Stimulated activated naive CD8-positive, alpha-beta T cell treated with anti-CD3 and anti-CD28 coated beads, Interleukin-15, amount 100 ng/mL, for 72 hours (primary cell): ENCODE measurements around the gene C11orf98.
"Not testable (repeated sequence)": the region's sequence is repeated elsewhere in the genome, so short reads cannot be mapped to it uniquely, and the experiment has no call there.

Experiments used
- ATAC-seq: fragments of 150-1000 bp; cut with Tn5 transposase; 2 replicates; pipeline ENCODE4 v1.10.0; 2021; ENCODE audit warnings: mild to moderate bottlenecking, moderate library complexity
- DNase-seq, 2 donors: peaks; one replicate each; pipeline ENCODE4 v3.0.0; 2021 to 2022
- H3K27ac Mint-ChIP-seq, 2 donors: one replicate each; pipeline ENCODE4 v1.8.0; 2022; ENCODE audit warnings: mild to moderate bottlenecking in 2 of 2, mixed read lengths in 2 of 2, moderate library complexity in 2 of 2
- H3K27me3 Mint-ChIP-seq: one replicate; pipeline ENCODE4 v1.8.0; 2022; ENCODE audit warnings: mixed read lengths
- H3K4me1 Mint-ChIP-seq: one replicate; pipeline ENCODE4 v1.8.0; 2022; ENCODE audit warnings: mild to moderate bottlenecking, mixed read lengths
- H3K4me3 Mint-ChIP-seq, 2 donors: one replicate each; pipeline ENCODE4 v1.8.0; 2022; ENCODE audit warnings: mild to moderate bottlenecking in 2 of 2, mixed read lengths in 2 of 2, moderate library complexity in 1 of 2
- H3K9me3 Mint-ChIP-seq, 2 donors: one replicate each; pipeline ENCODE4 v1.8.0; 2022; ENCODE audit warnings: mixed read lengths in 2 of 2

The C11orf98 gene

DNA sequence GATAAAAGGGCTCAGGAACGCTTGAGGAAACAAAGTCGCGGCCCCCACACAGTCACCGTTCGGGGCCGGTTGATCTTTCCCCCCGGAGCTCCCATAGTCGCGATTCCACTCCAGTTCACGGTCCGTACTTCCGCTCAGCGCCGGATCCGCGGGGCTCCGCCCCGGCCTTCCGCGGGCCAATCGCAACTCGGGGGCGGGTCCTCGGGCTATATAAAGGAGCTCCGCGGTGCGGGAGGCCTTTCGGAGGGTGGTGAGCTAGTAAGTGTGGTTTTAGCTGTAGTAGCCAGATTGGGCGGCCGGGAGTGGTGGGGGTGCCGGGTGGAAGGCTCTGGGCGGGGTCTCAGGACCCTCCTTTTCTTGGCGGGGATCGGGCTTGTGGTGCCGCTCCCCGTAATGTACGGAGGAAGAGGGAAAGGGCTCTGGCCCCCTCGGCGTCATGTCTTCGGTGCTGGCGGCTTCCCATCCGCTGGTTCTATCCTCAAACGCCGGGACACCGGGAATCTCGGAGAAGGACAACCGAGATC, at the start of gene C11orf98, which contains the start of gene CSKMT:
TSS of gene C11orf98 (minus strand) at position 136 of the 524 bp plus-strand sequence. CDS start at position 95, 41 bp downstream.
TSS of gene CSKMT (plus strand) at position 238 of the 524 bp plus-strand sequence. CDS start 568 bp downstream, outside the sequence.
- Mint-ChIP-seq H3K27me3 (no peaks in the 10 kb centered on the region), H3K9me3 (no peaks in the 10 kb centered on the region), H3K4me3 (peak within 1 kb of the TSS; percentile 91 to 95), H3K27ac (peak within 1 kb of the TSS; percentile 98 to 99), H3K4me1 (peaks cover 54% of the 10 kb centered on the region)
- ATAC-seq (peak; percentile 91), DNase-seq (peak; percentile 97)

DNA sequence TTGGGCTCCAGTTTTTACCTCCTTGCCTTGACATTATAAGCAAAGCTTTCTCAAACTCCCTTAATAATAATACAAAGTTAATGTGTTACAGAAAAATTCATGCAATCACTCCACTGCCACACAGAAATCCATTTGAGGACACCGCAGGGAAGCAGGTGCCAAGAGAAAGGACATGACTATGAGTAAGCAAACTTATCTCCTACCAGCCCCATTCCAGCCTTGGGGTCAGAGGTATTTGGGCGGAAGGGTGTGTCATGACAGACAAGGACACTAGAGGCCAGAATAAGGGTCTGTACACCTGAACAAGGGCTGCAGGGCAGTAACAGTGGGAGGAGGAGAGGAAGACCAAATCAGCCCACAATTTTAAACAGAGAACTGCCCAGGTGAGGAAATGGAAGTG, 48.3 kb upstream of the C11orf98 start:
- ATAC-seq = no peak
- H3K9me3 Mint-ChIP-seq = no peaks in the 10 kb centered on the region
- H3K27me3 Mint-ChIP-seq = no peaks in the 10 kb centered on the region
- peak overlapping the region; percentile 56 to 64 for H3K4me3 Mint-ChIP-seq
- no peak for DNase-seq
- H3K27ac Mint-ChIP-seq = peak overlapping the region in 1 of 2 donors; percentile 92
- H3K4me1 Mint-ChIP-seq = peaks cover 71% of the 10 kb centered on the region

DNA sequence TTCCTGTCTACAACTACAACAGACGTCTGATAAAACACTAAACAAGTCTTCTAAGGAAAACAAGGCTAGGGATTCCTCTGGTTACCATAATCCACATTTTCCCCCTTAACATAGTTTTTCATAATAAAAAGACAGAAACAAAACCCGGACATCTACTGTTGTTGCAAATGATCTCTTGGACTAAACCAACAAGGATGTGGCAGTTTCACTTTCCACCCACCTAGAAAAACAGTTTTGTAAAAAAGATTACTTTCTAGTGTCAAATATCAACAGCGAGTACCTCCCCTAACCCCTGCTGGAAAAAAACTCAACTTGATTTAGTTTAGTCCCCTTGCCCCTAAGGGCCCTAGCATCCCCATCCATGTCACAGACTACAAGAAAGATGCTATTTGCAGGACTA, 47.9 kb upstream of the C11orf98 start:
- H3K4me3 Mint-ChIP-seq = peak overlapping the region; percentile 56 to 64
- ATAC-seq (no peak), DNase-seq (no peak)
- peak overlapping the region; percentile 68 to 92 for H3K27ac Mint-ChIP-seq
- H3K4me1 Mint-ChIP-seq = peaks cover 76% of the 10 kb centered on the region
- no peaks in the 10 kb centered on the region for H3K27me3 Mint-ChIP-seq
- no peaks in the 10 kb centered on the region for H3K9me3 Mint-ChIP-seq

DNA sequence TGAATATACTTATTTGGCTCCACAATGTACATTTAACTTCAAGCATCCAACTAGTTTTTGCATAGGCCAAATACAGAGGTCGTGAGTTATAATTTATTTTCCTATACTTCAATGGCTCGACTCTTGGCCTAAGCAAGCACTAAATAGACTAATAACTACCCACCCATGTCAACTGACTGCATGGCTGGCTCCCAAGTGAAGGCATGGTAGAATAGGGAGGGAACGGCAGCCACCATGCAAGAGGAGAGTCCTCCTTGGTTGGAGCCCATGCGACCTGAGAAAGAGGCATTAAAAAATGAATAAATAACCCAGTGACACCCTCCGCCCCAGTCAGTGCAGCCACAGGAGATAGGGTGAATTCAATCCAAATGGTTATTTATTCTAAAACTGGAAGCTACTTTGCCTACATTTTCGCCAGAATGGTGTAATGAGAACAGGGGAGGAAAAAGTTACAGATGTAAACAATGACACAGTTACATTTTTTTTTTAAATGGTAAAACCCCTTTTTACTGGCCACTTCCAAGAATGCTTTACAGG, 47.3 kb upstream of the C11orf98 start:
- ATAC-seq (no peak), DNase-seq (no peak)
- Mint-ChIP-seq H3K27me3 (no peaks in the 10 kb centered on the region), H3K27ac (peak overlapping the region; percentile 68 to 92), H3K4me1 (peaks cover 81% of the 10 kb centered on the region), H3K9me3 (no peaks in the 10 kb centered on the region), H3K4me3 (peak overlapping the region; percentile 56 to 64)

DNA sequence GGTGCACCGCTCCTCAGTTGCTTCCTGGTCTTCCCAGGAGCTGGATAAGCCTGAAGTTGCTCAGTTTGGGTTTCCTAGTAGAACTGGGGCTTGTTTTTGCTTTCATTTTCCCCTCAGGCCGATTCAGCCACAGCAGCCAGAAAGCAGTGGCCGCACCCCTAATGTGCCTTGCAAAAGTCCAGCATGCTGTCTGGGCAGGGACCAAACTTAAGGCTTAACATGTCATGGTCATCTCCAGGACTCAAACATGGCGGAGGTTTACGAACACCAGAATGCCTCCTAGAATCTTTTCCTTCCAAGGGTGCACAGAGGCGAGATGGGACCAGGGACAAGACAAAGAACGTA, 45.0 kb upstream of the C11orf98 start:
- H3K27me3 Mint-ChIP-seq = no peaks in the 10 kb centered on the region
- no peak for DNase-seq
- peak overlapping the region; percentile 86 to 93 for H3K4me3 Mint-ChIP-seq
- H3K9me3 Mint-ChIP-seq = no peaks in the 10 kb centered on the region
- H3K27ac Mint-ChIP-seq = peak overlapping the region; percentile 93 to 97
- ATAC-seq = no peak
- H3K4me1 Mint-ChIP-seq = peaks cover 84% of the 10 kb centered on the region

DNA sequence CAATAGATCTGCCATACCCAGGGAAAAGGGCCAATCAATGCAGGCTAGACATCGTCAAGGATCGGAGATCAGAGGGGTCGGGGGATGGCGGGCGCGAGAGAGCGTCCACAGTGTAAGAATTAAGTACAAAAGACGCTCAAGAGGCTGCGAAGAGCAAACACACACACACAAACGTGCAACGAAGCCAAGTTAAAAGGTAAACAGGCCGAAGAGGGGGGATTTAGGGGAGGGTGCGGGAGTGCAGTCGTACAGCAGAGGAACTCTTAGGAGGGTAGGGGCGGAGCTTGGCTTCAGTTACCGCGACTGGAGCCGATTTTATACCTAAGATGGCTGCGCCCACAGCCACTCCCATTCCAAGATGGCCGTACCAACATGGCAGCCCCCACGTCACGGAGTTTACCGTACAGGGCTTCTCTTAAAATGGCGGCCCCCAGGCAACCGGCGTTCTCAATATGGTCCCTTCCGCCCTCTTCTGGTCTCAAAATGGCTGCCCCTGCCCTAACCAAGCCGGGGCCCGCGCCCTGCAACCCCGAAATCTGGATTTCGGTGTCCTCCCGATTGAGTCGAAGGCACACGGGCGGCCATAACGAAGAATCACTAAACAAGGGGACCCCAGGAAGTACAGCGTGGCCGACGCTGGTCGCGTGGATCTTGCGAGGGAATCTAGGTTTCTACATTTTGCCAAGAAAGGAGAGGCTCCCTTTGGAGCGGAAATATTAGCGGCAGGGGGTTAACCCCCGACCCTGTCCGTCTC, 44.4 kb upstream of the C11orf98 start:
- H3K4me3 Mint-ChIP-seq = peak overlapping the region; percentile 86 to 93
- no peaks in the 10 kb centered on the region for H3K27me3 Mint-ChIP-seq
- DNase-seq = peak; percentile 93 to 97
- no peaks in the 10 kb centered on the region for H3K9me3 Mint-ChIP-seq
- H3K4me1 Mint-ChIP-seq = peaks cover 79% of the 10 kb centered on the region
- ATAC-seq = peak; percentile 84
- H3K27ac Mint-ChIP-seq = peak overlapping the region; percentile 93 to 97

DNA sequence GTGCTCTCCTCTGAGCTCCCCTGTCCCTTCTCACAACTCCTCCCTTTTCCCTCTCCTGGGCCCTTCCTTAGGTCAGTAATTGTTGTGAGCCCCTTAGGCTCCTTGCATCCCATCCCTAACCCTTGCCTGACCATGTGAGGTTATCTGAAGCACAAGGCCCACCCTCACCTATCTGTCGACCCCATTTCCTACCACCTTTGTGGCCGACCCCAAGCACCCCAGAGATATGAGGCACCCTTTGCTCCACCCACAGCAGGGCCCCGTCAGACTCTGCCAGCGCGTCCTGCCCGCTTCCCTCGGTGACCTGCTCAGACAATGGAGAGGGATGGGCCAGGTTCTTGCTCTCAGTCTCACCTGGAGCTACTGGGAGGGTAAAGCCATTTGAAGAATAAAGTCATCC, 43.8 kb upstream of the C11orf98 start:
- Mint-ChIP-seq H3K27me3 (no peaks in the 10 kb centered on the region), H3K4me1 (peaks cover 72% of the 10 kb centered on the region)
- DNase-seq = peak in 1 of 2 donors; percentile 62

DNA sequence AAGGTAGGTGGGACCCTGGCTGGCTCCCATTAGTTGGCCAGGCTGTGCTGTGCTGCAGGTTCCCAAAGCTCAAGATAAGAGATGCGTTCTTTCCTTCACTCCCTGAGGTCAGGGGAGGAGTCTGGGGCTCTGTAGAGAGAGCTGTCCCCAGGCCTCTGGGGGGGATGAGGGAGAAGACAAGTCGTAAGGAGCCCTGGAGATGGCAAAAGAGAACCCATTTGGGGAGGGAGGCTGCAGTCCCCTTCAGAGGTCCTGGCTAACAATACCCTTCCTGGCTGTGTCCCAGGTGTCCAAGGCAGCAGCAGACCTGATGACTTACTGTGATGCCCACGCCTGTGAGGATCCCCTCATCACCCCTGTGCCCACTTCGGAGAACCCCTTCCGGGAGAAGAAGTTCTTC, 43.4 kb upstream of the C11orf98 start:
- Mint-ChIP-seq H3K27ac (peak overlapping the region; percentile 93 to 97), H3K27me3 (no peaks in the 10 kb centered on the region), H3K4me1 (peaks cover 68% of the 10 kb centered on the region), H3K4me3 (peak overlapping the region; percentile 86 to 93), H3K9me3 (no peaks in the 10 kb centered on the region)
- DNase-seq = no peak
- ATAC-seq = no peak

More for the DNA sequence above, 43.8 kb upstream of the C11orf98 start:
- no peaks in the 10 kb centered on the region for H3K9me3 Mint-ChIP-seq
- H3K27ac Mint-ChIP-seq = peak overlapping the region; percentile 93 to 97
- peak overlapping the region; percentile 86 to 93 for H3K4me3 Mint-ChIP-seq
- peak; percentile 62 for ATAC-seq

DNA sequence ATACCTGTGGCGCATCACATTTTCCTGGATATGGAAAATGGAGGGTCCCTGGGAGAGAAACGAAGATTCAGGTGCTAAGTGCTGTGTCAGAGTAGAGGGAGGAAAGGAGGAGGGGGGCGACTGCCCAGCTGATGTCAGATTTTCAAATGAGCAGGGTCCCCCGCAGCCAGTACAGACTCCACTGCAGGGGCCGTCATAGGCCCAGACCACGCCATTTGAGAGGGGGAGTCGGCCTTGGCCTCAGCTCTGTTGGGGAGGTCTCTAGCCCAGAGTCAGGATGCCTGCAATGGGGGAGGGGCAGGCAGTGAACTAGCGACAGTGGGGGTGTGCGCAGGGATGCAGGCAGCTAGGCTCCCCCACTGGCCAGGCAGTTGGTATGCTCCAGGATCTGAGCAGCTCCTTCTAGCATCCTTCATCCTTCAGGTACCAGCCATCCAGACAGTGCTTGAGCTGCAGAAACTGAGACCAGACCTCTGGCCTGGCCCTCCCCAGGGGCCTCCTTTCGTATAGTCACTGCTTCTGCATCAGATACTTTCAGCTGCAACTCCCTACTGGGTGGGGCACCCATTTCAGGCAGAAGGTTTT, 42.4 kb upstream of the C11orf98 start, which contains the start of the genes BSCL2 and GNG3:
TSS of gene BSCL2 (minus strand) at position 148 of the 585 bp plus-strand sequence. CDS start 229 bp downstream, outside the sequence.
TSS of gene GNG3 (plus strand) at position 400 of the 585 bp plus-strand sequence. CDS start 620 bp downstream, outside the sequence.
- DNase-seq (no peak), ATAC-seq (no peak)
- Mint-ChIP-seq H3K4me1 (peaks cover 62% of the 10 kb centered on the region), H3K27ac (peak within 1 kb of the TSS; percentile 93 to 97), H3K27me3 (no peaks in the 10 kb centered on the region), H3K4me3 (peak within 1 kb of the TSS; percentile 95 to 96), H3K9me3 (no peaks in the 10 kb centered on the region)

DNA sequence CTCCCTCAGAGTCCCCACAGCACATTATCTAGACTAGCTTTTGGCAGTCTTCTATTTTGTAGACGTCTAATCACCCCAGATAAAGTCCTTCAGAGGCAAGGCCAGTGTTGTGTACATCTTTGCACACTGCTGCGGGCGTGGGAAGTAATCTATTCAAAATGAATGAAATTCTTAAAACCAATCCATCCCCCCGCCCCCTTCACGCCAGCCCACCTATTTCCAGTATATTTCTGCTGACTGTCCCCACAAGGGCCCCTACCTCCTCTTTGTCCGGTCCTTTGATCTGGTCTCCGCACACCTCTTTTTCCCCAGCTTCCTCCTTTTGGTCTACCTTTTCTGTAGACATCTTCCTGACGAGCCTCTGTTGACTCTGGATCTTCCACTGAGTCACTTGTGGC, 41.8 kb upstream of the C11orf98 start:
- no peaks in the 10 kb centered on the region for H3K27me3 Mint-ChIP-seq

DNA sequence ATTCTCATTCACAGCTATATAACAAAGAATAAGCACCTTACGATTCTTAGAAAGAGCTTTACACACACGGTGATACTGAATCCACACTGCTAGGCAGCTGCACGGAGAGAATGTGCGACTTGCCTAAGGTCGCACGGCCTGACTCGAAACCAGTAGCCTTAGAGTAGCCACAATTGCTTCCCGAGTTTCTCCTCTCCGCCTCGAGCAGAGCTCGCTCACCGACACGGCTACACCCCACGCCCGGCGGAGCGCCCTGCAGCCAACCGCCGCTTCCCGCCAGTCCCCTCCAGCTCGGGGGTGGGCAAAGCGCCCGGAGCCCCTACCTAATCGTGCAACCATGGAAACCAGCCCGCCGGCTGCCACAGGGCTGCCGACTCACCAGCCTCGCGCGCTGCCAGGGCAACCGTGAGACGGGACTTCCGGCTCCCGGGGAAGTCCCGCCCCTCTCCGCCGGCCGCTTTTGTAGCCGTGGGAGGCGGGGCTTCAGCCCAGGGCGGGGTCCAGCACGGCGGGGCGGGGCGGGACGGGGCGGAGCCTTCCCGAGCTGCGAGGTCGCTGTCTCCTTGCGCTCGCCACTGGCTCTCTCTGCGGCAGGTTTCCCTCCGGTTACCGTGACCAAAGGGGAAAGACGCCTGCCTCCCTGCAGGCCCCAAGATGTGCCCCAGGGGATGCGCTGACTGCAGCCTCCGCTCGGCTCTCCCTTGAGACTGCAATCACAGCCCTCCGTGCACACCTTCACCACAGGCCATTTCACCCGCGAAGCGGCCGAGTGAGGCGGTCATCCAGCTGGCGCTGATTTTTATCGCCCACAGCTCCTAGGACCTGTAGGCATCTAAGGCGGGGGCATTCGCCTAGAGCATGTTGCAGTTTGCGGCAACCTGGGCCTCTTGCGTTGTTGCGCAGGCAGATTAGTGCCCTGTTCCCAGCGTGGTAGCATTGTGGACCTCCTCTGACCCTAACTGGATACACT, 41.2 kb upstream of the C11orf98 start:
- DNase-seq = peak; percentile 91 to 92
- Mint-ChIP-seq H3K4me1 (peaks cover 60% of the 10 kb centered on the region), H3K9me3 (no peaks in the 10 kb centered on the region), H3K4me3 (peak overlapping the region; percentile 95 to 96), H3K27ac (peak overlapping the region; percentile 77 to 90), H3K27me3 (no peaks in the 10 kb centered on the region)
- peak; percentile 79 for ATAC-seq

More for the DNA sequence above, 41.8 kb upstream of the C11orf98 start:
- no peak for DNase-seq
- H3K27ac Mint-ChIP-seq = peak overlapping the region; percentile 12 to 84
- H3K4me1 Mint-ChIP-seq = peaks cover 60% of the 10 kb centered on the region
- H3K9me3 Mint-ChIP-seq = no peaks in the 10 kb centered on the region
- ATAC-seq = no peak
- H3K4me3 Mint-ChIP-seq = peak overlapping the region; percentile 95 to 96

DNA sequence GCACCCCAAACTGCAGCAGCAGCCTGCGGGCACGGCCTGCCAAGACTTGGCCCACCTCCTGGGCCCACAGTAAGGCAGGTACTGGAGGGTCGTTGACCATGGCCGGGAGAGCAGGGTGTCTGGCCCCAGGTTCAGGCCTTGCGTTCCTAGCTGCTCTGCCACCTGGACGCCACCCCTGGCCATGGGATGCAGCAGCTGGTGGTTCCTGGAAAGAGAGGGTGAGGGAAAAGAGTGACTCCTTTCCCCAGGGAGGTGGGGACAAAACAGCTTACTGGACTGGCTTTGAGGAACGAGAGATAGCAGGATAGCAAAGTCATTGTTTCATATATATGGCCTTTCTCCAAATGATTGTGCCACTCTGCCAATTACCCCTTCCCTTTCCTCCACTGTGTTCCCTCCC, 40.4 kb upstream of the C11orf98 start:
- DNase-seq (no peak), ATAC-seq (no peak)
- Mint-ChIP-seq H3K27me3 (no peaks in the 10 kb centered on the region), H3K4me3 (peak overlapping the region; percentile 95 to 96), H3K27ac (peak overlapping the region in 1 of 2 donors; percentile 90), H3K9me3 (no peaks in the 10 kb centered on the region), H3K4me1 (peaks cover 56% of the 10 kb centered on the region)

DNA sequence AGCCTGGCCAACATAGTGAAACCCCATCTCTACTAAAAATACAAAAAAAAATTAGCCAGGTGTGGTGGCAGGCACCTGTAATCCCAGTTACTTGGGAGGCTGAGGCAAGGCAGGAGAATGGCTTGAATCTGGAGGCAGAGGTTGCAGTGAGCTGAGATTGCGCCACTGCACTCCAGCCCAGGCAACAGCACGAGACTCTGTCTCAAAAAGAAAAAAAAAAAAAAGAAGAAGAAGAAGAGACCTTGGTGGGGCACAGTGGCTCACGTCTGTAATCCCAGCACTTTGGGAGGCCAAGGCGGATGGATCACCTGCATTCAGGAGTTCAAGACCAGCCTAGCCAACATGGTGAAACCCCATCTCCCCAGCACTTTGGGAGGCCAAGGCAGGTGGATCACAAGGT, 38.9 kb upstream of the C11orf98 start:
- not testable (repeated sequence) for DNase-seq, H3K27ac Mint-ChIP-seq, H3K4me3 Mint-ChIP-seq, H3K27me3 Mint-ChIP-seq, ATAC-seq, H3K9me3 Mint-ChIP-seq
- peaks cover 45% of the 10 kb centered on the region for H3K4me1 Mint-ChIP-seq

DNA sequence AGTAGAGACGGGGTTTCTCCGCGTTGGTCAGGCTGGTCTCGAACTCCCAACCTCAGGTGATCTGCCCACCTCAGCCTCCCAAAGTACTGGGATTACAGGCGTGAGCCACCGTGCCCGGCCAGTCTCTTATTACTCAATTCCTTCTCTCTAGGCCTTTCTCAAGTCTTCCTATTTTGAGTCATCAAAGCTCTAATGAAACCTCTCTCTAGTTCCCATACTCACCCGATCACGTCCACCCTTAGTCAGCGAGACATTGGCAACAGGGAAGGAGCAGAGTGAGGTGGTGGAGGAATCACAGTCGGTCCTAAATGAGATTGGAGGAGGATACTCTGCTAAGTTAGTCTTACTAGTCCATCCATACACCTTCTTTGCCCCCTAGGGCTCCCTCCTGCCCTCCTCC, 37.2 kb upstream of the C11orf98 start:
- Mint-ChIP-seq H3K4me3 (no peak overlapping the region), H3K27me3 (no peaks in the 10 kb centered on the region), H3K27ac (no peak overlapping the region), H3K9me3 (no peaks in the 10 kb centered on the region), H3K4me1 (peaks cover 29% of the 10 kb centered on the region)
- DNase-seq (no peak), ATAC-seq (no peak)
